WERI-Rb-1 (cell line): ENCODE measurements around the gene PCMTD2.

ENCODE experiments used
- DNase-seq: peaks from one replicate; pipeline ENCODE4 v3.0.0-alpha.2; 2020
- H3K27ac ChIP-seq: fragments of 250-450 bp; sonication (Bioruptor Pico); 2 replicates; pipeline ENCODE4 v1.5.1; 2020; ENCODE audit warnings: mild to moderate bottlenecking, moderate library complexity
- H3K27me3 ChIP-seq: fragments of 250-450 bp; sonication (Bioruptor Pico); 2 replicates; pipeline ENCODE4 v1.5.1; 2021; ENCODE audit warnings: mild to moderate bottlenecking, low read depth, moderate library complexity; ENCODE audit not compliant: insufficient read depth, severe bottlenecking
- H3K36me3 ChIP-seq: fragments of 250-450 bp; sonication (Bioruptor Pico); 2 replicates; pipeline ENCODE4 v1.5.1; 2020; ENCODE audit warnings: mild to moderate bottlenecking, moderate library complexity
- H3K4me3 ChIP-seq: 2 replicates; pipeline ENCODE4 v1.5.1; 2011; ENCODE audit warnings: low read depth, mild to moderate bottlenecking, control low read depth, low read length
- H3K9me3 ChIP-seq: fragments of 250-450 bp; sonication (Bioruptor Pico); 2 replicates; pipeline ENCODE4 v1.5.1; 2021; ENCODE audit warnings: mild to moderate bottlenecking, moderate library complexity; ENCODE audit not compliant: severe bottlenecking
- CTCF ChIP-seq: IDR thresholded peaks from 2 replicates; pipeline ENCODE4 v1.5.1; 2011; ENCODE audit warnings: low read depth, mild to moderate bottlenecking, control low read depth, inconsistent platforms, low read length

Gene PCMTD2

GRCh38 chr20:64242797-64243475 lies 12.6 kb upstream of the PCMTD2 start:
- no peak overlapping the region for H3K4me3 ChIP-seq
- H3K27me3 ChIP-seq = no peaks in the 10 kb centered on the region
- no peaks in the 10 kb centered on the region for H3K36me3 ChIP-seq
- no peaks in the 10 kb centered on the region for H3K9me3 ChIP-seq
- DNase-seq = no peak
- no peak overlapping the region for H3K27ac ChIP-seq
- TF ChIP-seq CTCF = no peak

- no peak for DNase-seq
- H3K9me3 ChIP-seq = no peaks in the 10 kb centered on the region
- H3K27ac ChIP-seq = no peak overlapping the region
- no peak for TF ChIP-seq CTCF
- H3K4me3 ChIP-seq = no peak overlapping the region
- no peaks in the 10 kb centered on the region for H3K36me3 ChIP-seq
- H3K27me3 ChIP-seq = no peaks in the 10 kb centered on the region
Measured at GRCh38 chr20:64244281-64244805, 11.2 kb upstream of the PCMTD2 start.

- no peaks in the 10 kb centered on the region for H3K27me3 ChIP-seq
- DNase-seq = no peak
- H3K36me3 ChIP-seq = no peaks in the 10 kb centered on the region
- H3K27ac ChIP-seq = no peak overlapping the region
- H3K9me3 ChIP-seq = no peaks in the 10 kb centered on the region
- no peak overlapping the region for H3K4me3 ChIP-seq
- no peak for TF ChIP-seq CTCF
Measured at GRCh38 chr20:64244870-64245603, 10.5 kb upstream of the PCMTD2 start.

- H3K36me3 ChIP-seq = no peaks in the 10 kb centered on the region
- H3K9me3 ChIP-seq = no peaks in the 10 kb centered on the region
- TF ChIP-seq CTCF = no peak
- no peaks in the 10 kb centered on the region for H3K27me3 ChIP-seq
- no peak for DNase-seq
- no peak overlapping the region for H3K27ac ChIP-seq
- H3K4me3 ChIP-seq = no peak overlapping the region
Measured at GRCh38 chr20:64245746-64246595, 9.6 kb upstream of the PCMTD2 start.

- Histone ChIP-seq H3K9me3 (no peaks in the 10 kb centered on the region), H3K4me3 (no peak overlapping the region), H3K36me3 (no peaks in the 10 kb centered on the region), H3K27ac (no peak overlapping the region), H3K27me3 (no peaks in the 10 kb centered on the region)
- no peak for TF ChIP-seq CTCF
- no peak for DNase-seq
Measured at GRCh38 chr20:64246616-64247306, 8.8 kb upstream of the PCMTD2 start.
